Duodenal mucosa (tissue), 2 donors: ENCODE results near the gene TNFAIP8L1.

ENCODE experiments used
- H3K27ac ChIP-seq: one replicate; pipeline ENCODE4 v1.7.0; 2013; ENCODE audit warnings: low read depth, low read length
- H3K27me3 ChIP-seq, 2 donors: one replicate each; pipeline ENCODE4 v1.7.0; 2013; ENCODE audit warnings: low read length in 2 of 2, control low read depth in 1 of 2; ENCODE audit not compliant: insufficient read depth in 2 of 2, control insufficient read depth in 1 of 2
- H3K36me3 ChIP-seq, 2 donors: one replicate each; pipeline ENCODE4 v1.7.0; 2013; ENCODE audit warnings: low read length in 2 of 2, control low read depth in 1 of 2; ENCODE audit not compliant: insufficient read depth in 2 of 2, control insufficient read depth in 1 of 2
- H3K4me1 ChIP-seq, 2 donors: one replicate each; pipeline ENCODE4 v1.7.0; 2013; ENCODE audit warnings: low read length in 2 of 2, control low read depth in 1 of 2; ENCODE audit not compliant: insufficient read depth in 2 of 2, control insufficient read depth in 1 of 2
- H3K4me3 ChIP-seq, 2 donors: one replicate each; pipeline ENCODE4 v1.7.0; 2013; ENCODE audit warnings: low read length in 2 of 2, low read depth in 1 of 2
- H3K9ac ChIP-seq, 2 donors: one replicate each; pipeline ENCODE4 v1.7.0; 2013; ENCODE audit warnings: low read length in 2 of 2, low read depth in 1 of 2
- H3K9me3 ChIP-seq, 2 donors: one replicate each; pipeline ENCODE4 v1.7.0; 2013; ENCODE audit warnings: low read length in 2 of 2, control low read depth in 1 of 2; ENCODE audit not compliant: control insufficient read depth in 1 of 2

TNFAIP8L1 gene

GRCh38 chr19:4635754-4636116, 3.6 kb upstream of the TNFAIP8L1 start:
- H3K4me3 ChIP-seq = peak overlapping the region; percentile 69 to 73
- H3K9me3 ChIP-seq = no peaks in the 10 kb centered on the region
- H3K27me3 ChIP-seq = peaks cover 0 to 2% of the 10 kb centered on the region in 2 donors
- H3K27ac ChIP-seq = no peak overlapping the region
- peak overlapping the region; percentile 25 to 50 for H3K9ac ChIP-seq
- no peaks in the 10 kb centered on the region for H3K36me3 ChIP-seq
- H3K4me1 ChIP-seq = peaks cover 7 to 25% of the 10 kb centered on the region in 2 donors

DNA sequence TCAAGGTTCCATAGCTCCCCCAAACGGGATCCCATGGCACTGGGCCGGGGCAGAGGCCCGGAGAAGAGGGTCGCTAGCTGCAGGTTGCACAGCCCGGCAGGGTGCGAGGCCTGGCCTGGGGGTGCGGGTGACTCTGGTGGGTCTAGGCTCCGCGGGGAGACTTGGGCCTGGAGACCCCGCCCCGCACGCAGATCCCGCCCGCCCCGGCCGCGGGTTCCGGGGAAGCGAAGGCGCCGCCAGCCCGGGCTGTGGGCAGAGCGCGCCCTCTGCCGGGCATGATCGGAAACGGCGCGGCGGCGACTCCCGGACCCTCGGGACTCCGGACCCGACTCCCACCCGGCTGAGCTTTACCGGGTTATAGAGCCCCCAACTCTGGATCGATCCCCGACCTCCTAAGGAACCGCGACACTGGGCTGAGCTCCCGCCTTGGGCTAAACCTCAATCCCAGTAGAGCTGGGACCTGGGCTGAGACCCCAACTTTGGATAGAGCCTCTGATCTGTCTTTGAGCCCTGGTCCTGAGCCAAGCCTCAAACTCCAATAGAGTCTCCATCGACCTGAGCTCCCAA, 3.1 kb upstream of the TNFAIP8L1 start:
- peaks cover 0 to 2% of the 10 kb centered on the region in 2 donors for H3K27me3 ChIP-seq
- H3K9me3 ChIP-seq = no peaks in the 10 kb centered on the region
- H3K4me3 ChIP-seq = peak overlapping the region; percentile 69 to 73
- H3K9ac ChIP-seq = peak overlapping the region; percentile 50 to 69
- H3K4me1 ChIP-seq = peaks cover 7 to 30% of the 10 kb centered on the region in 2 donors
- H3K36me3 ChIP-seq = no peaks in the 10 kb centered on the region
- no peak overlapping the region for H3K27ac ChIP-seq

GRCh38 chr19:4636761-4637160, 2.6 kb upstream of the TNFAIP8L1 start:
- no peak overlapping the region for H3K27ac ChIP-seq
- H3K4me1 ChIP-seq = peaks cover 7 to 31% of the 10 kb centered on the region in 2 donors
- H3K4me3 ChIP-seq = peak overlapping the region in 1 of 2 donors; percentile 21
- peak overlapping the region in 1 of 2 donors; percentile 50 for H3K9ac ChIP-seq
- no peaks in the 10 kb centered on the region for H3K9me3 ChIP-seq
- H3K36me3 ChIP-seq = no peaks in the 10 kb centered on the region
- H3K27me3 ChIP-seq = peaks cover 0 to 2% of the 10 kb centered on the region in 2 donors

- no peak overlapping the region for H3K27ac ChIP-seq
- no peaks in the 10 kb centered on the region for H3K27me3 ChIP-seq
- H3K9me3 ChIP-seq = no peaks in the 10 kb centered on the region
- H3K9ac ChIP-seq = no peak overlapping the region
- H3K4me3 ChIP-seq = peak overlapping the region in 1 of 2 donors; percentile 5
- no peaks in the 10 kb centered on the region for H3K36me3 ChIP-seq
- H3K4me1 ChIP-seq = peaks cover 7 to 31% of the 10 kb centered on the region in 2 donors
These were observed 999 bp upstream of the TNFAIP8L1 start for GRCh38 chr19:4638317-4638716.

DNA sequence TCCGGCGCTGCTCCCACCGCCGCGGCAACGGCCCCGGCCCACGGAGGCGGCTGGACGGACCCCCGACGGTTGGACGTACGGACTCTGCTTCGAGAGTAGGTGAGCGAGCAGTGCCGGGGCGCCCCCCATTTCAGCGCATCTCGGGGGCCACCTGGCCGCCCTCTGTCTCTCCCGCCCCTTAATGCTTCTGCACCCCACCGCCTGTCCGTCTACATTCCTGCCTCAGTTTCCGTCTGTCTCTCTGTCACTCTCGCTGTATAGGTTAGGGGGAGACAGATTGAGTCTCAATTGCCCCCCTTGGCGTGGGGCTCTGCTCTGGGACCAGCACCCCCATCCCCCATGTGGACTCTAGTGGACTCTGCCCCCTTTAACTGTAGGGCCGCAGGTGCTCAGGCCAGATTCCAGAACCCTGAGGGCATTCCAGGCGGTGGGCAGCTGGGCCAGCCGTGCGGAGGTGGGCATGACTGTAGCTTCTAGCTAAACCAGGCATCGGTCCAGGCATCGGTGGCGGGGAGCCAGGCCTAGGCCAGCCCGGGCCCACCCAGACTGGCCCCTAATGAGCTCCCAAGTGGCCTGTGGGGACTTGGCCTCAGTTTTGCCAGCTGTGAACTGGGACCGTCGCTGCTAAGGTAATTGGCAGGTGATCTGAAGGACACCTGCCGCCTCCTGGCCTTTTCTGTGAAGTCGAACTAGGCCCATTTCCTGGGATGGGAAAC, 373 bp downstream of the TNFAIP8L1 start:
- Histone ChIP-seq H3K4me3 (peak overlapping the region; percentile 84 to 98), H3K27ac (peak overlapping the region; percentile 36), H3K9me3 (no peaks in the 10 kb centered on the region), H3K9ac (peak overlapping the region; percentile 71 to 90), H3K4me1 (peaks cover 7 to 31% of the 10 kb centered on the region in 2 donors), H3K36me3 (no peaks in the 10 kb centered on the region), H3K27me3 (no peaks in the 10 kb centered on the region)

DNA sequence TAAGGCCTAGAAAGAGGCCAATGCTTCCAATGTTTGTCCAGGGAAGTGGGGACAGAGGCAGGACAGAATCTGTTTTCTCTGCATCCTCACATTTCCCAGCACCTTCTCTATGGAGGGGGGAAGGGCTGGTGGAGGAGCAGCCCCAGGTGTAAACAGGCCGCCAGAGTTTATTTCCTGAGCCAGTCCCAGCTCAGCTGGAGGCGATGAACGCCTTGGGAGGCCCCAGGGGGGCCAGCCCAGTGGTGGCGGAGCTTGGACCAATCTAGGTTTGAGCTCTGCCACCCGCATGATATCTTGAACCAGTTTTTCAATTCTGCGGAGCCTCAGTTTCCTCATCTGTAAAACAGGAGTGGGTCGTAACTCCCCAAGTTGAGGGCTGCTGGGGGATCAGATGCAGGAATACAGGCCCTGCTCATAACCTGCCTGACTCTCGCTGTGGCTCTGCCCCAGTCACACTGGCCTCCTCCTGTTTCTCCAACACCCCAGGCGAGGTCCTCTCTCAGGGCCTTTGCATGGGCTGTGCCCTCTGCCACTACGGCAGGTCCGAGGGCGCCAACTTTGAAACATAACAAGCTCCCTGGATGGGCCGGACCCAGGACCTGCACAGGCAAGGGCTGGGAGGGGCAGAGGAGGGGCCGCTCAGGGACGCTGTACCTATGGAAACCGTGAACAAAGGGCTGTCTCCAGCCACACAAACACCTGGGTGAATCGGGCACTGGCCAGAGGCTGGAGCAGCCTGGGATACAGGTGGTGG, 1.1 kb downstream of the TNFAIP8L1 start:
- Histone ChIP-seq H3K4me1 (peaks cover 7 to 31% of the 10 kb centered on the region in 2 donors), H3K27me3 (no peaks in the 10 kb centered on the region), H3K27ac (no peak overlapping the region), H3K36me3 (no peaks in the 10 kb centered on the region), H3K4me3 (peak overlapping the region; percentile 84 to 98), H3K9ac (peak overlapping the region; percentile 71 to 90), H3K9me3 (no peaks in the 10 kb centered on the region)

DNA sequence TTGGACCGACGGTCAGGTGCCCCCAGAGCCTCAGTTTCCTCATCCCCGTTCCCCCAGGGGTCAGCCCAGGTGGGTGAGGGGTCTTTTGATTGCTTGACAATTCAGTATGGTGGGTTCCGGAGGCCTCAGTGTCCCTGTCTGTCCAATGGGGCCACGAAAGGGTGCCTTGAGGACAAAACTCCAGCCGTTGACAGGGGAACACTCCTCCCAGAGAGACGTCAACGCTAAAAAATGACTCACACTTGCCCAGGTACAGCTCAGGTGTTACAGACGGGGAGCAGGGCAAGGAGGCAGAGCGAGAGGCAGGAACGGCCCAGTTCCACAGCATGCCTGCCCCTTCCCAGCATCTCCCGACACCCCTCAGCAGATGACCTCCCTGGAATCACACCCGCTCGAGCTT, 1.8 kb downstream of the TNFAIP8L1 start:
- Histone ChIP-seq H3K27ac (no peak overlapping the region), H3K9ac (peak overlapping the region; percentile 71 to 90), H3K9me3 (no peaks in the 10 kb centered on the region), H3K36me3 (no peaks in the 10 kb centered on the region), H3K4me3 (peak overlapping the region; percentile 84 to 98), H3K4me1 (peaks cover 7 to 31% of the 10 kb centered on the region in 2 donors), H3K27me3 (no peaks in the 10 kb centered on the region)

DNA sequence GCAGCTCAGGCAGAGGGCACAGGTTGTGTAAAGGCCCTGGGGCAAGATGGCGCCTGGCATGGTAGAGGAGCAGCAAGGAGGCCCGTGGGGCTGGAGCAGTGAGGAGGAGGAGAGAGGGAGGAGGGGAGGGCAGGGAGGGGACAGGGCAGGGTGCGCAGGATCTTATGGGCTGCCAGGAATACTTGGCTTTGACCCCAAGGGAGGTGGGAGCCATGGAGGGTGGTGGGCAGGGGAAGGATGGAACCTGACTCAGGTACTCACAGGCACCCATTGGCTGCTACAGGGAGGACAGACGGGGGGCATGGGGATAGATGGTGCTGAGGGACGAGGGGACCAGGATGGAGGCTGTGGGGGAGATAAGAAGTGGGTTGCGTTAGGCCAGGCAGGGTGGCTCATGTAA, 3.3 kb downstream of the TNFAIP8L1 start:
- no peaks in the 10 kb centered on the region for H3K36me3 ChIP-seq
- no peaks in the 10 kb centered on the region for H3K9me3 ChIP-seq
- peaks cover 7 to 25% of the 10 kb centered on the region in 2 donors for H3K4me1 ChIP-seq
- H3K27me3 ChIP-seq = no peaks in the 10 kb centered on the region
- no peak overlapping the region for H3K27ac ChIP-seq
- no peak overlapping the region for H3K4me3 ChIP-seq
- no peak overlapping the region for H3K9ac ChIP-seq

DNA sequence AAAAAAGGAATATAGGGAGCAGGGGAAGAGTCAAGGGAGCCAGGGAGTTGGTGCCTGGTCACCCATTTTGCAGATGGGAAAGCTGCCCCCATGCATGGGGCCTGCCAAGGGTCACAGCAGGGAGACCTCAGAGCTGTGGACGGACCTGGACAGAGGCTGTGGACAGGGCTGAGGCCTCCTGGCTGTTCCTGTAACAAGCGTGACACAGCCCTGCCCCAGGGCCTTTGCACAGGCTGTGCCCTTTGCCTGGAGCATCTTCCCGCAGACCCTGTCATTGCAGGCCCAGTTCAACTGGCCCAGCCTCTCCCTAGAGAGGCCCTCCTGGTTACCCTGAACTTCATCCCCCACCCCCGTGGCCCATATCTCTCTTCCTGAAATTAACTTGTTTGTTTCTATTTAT, 6.4 kb downstream of the TNFAIP8L1 start:
- Histone ChIP-seq H3K27ac (no peak overlapping the region), H3K4me1 (peaks cover under 1 to 6% of the 10 kb centered on the region in 2 donors), H3K27me3 (no peaks in the 10 kb centered on the region), H3K9me3 (no peaks in the 10 kb centered on the region), H3K36me3 (peaks cover 0 to 5% of the 10 kb centered on the region in 2 donors), H3K4me3 (no peak overlapping the region), H3K9ac (no peak overlapping the region)
